Choroid plexus epithelial cell (primary cell): Measurements from ENCODE around the gene LRRC8C.

ENCODE experiments used
- DNase-seq: peaks from one replicate; pipeline ENCODE4 v3.0.0-alpha.2; 2010; ENCODE audit warnings: low read depth
- H3K4me3 ChIP-seq: 2 replicates; pipeline ENCODE4 v1.5.1; 2011; ENCODE audit warnings: low read depth, mild to moderate bottlenecking, control low read depth, low read length, moderate library complexity
- CTCF ChIP-seq: conservative IDR thresholded peaks from 2 replicates; pipeline ENCODE4 v1.5.1; 2011; ENCODE audit warnings: low read depth, mild to moderate bottlenecking, control low read depth, inconsistent platforms, low read length, moderate library complexity

Gene LRRC8C

DNA sequence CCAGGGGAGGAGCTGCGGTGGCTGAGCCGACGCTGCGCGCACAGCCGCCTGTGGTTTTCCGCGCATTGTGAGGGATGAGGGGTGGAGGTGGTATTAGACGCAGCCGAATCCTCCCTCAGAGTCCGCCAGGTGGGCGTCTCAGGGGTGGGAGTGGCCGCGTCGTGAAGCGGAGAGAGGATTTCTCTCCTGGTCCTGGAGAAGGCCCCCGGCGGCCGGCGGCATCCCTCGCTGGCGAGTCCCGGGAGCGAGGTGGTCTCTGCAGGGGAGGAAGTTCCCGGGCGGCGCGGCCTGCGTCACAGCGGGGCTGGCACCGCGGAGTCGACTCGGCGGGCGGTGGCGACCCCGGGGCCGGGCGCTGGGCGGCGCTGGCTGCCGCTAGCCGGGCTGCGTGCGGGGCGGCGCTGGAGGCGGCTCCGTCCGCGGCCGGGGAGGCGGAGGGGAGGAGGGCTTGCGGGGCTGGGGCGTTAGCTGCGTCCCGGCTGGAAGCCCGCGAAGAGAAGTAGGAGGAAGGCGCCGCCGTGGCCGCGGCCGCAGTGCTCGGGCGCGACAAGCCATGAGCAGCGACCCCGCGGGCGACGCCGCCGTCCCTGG, at the start of gene LRRC8C:
Gene LRRC8C (plus strand): TSS at position 464 of the 591 bp plus-strand sequence. CDS start 53,354 bp downstream, outside the sequence.
- H3K4me3 ChIP-seq: peak within 1 kb of the TSS; percentile 87
- DNase-seq: peak; percentile 70
- TF ChIP-seq CTCF: peak; percentile 14

GRCh38 chr1:89584211-89584610, 48.7 kb upstream of the LRRC8C start:
- no peak for TF ChIP-seq CTCF
- DNase-seq: no peak

DNA sequence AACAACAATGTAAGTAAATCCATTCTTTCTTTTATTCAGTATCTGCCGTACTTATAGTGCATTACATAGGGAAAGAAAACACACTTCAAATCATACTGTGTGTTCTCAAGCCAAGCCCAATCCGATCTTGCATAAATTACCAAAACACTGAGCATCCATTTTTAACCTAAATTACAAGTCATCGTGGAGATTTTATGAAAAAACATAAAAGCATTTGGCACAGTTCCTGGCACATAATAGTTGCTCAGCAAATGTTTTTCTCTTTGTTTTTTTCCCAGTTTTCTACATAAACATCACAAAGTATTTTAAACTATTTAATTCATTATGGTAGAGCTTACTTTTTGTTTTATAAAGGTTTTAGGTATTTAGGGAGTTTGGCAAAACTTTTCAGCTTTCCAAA, 48.1 kb upstream of the LRRC8C start:
- no peak overlapping the region for H3K4me3 ChIP-seq
- DNase-seq: no peak
- no peak for TF ChIP-seq CTCF

More at GRCh38 chr1:89584211-89584610, 48.7 kb upstream of the LRRC8C start:
- no peak overlapping the region for H3K4me3 ChIP-seq

- peak; percentile 58 for DNase-seq
- H3K4me3 ChIP-seq: no peak overlapping the region
- TF ChIP-seq CTCF: no peak
These were observed 45.2 kb upstream of the LRRC8C start for GRCh38 chr1:89587729-89588161.

DNA sequence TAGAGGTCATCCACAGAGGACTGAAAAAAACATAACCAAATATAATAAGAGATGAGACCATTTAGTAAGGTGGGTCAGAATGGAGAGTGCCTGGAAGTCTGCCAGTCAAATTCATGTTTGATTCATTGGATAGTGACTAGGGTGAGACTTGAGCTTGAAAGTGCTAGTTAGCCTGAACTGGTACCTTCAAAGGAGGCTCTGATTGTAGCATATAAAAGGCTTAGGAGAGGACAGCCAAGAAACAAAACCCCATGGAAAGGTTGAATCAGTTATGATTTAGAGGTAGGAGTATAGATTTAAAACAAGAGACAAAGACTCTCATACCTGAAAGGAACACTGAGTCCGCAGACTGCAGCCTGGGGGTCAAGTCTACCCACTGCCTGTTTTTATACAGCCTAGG, 44.4 kb upstream of the LRRC8C start:
- no peak for TF ChIP-seq CTCF
- H3K4me3 ChIP-seq: no peak overlapping the region
- DNase-seq: no peak

DNA sequence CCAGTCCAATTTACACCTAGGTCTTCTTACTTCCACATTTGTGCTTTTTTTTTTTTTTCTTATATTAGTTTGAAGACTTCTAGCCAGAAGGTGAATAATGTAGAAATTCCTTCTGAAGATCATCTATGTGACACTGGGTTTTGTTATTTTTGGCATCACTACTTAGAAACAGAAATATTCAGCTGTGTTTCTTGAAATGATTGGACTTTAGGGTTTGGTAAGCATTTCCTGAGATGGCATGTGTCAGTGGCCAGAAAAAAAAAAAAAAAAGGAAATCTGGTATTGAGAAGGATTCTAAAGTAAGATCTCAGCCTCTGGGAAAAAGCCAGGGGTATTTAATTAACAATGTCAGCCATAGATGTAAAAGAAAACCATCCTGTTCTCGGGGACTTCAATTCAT, 43.4 kb upstream of the LRRC8C start:
- TF ChIP-seq CTCF: no peak
- H3K4me3 ChIP-seq: no peak overlapping the region
- DNase-seq: peak; percentile 81
